ENCODE measurements around the gene LEKR1.

LEKR1 gene

GRCh38 chr3:157064402-157064801, 238.2 kb downstream of the LEKR1 start:
- DNase-seq = no peak

- no peak for DNase-seq
These were observed 239.0 kb downstream of the LEKR1 start for GRCh38 chr3:157065201-157065600.

- DNase-seq = no peak
These were observed 240.4 kb downstream of the LEKR1 start for GRCh38 chr3:157066335-157067098.

GRCh38 chr3:157067114-157067513, 241.0 kb downstream of the LEKR1 start:
- DNase-seq = no peak

- DNase-seq = no peak
These were observed 243.3 kb downstream of the LEKR1 start for GRCh38 chr3:157069406-157069805.

- no peak for DNase-seq
These were observed 243.9 kb downstream of the LEKR1 start for GRCh38 chr3:157069846-157070677.

- no peak for DNase-seq
These were observed 244.5 kb downstream of the LEKR1 start for GRCh38 chr3:157070678-157070999.

GRCh38 chr3:157071744-157072525, 245.8 kb downstream of the LEKR1 start:
- DNase-seq = no peak

- no peak for DNase-seq
These were observed 247.7 kb downstream of the LEKR1 start for GRCh38 chr3:157073810-157074209.

- DNase-seq = no peak
These were observed 248.3 kb downstream of the LEKR1 start for GRCh38 chr3:157074490-157074889.

- DNase-seq = no peak
These were observed 248.8 kb downstream of the LEKR1 start for GRCh38 chr3:157074981-157075380.

- DNase-seq = no peak
These were observed 249.7 kb downstream of the LEKR1 start for GRCh38 chr3:157075693-157076420.

- peak; percentile 16 for DNase-seq
These were observed 251.4 kb downstream of the LEKR1 start for GRCh38 chr3:157077565-157077991.

GRCh38 chr3:157078131-157078810, 252.1 kb downstream of the LEKR1 start:
- no peak for DNase-seq

GRCh38 chr3:157078811-157079185, 252.6 kb downstream of the LEKR1 start:
- DNase-seq = no peak

- no peak for DNase-seq
These were observed 253.7 kb downstream of the LEKR1 start for GRCh38 chr3:157079676-157080369.

GRCh38 chr3:157081626-157082210, 255.6 kb downstream of the LEKR1 start:
- no peak for DNase-seq

- no peak for DNase-seq
These were observed 256.3 kb downstream of the LEKR1 start for GRCh38 chr3:157082305-157082982.

GRCh38 chr3:157083824-157084223, 257.7 kb downstream of the LEKR1 start:
- DNase-seq = no peak

- no peak for DNase-seq
These were observed 260.1 kb downstream of the LEKR1 start for GRCh38 chr3:157086060-157086750.

All from SHP77 treated with DMSO at 0.1 percent for 48 hours (cell line).